D721Med (cell line): Measurements from ENCODE around the gene RHBDD3.

ENCODE experiments used
- DNase-seq: peaks from one replicate; pipeline ENCODE4 v3.0.0; 2011; ENCODE audit warnings: low spot score; ENCODE audit not compliant: insufficient read length
- FAIRE-seq: peaks from 2 replicates; lab custom pipeline; 2011; peaks lifted over from hg19 to GRCh38; lab: Jason Lieb, UNC
- CTCF ChIP-seq: IDR thresholded peaks from 2 replicates; pipeline ENCODE4 v1.5.1; 2012; ENCODE audit warnings: mild to moderate bottlenecking, control low read depth; ENCODE audit not compliant: insufficient read depth; ENCODE audit errors: missing control alignments

Gene RHBDD3

GRCh38 chr22:29218758-29219408 lies 48.9 kb downstream of the RHBDD3 start:
- FAIRE-seq, result no peak
- no peak for DNase-seq
- TF ChIP-seq CTCF, result no peak

- no peak for TF ChIP-seq CTCF
- no peak for DNase-seq
- no peak for FAIRE-seq
These were observed 49.7 kb downstream of the RHBDD3 start for GRCh38 chr22:29217827-29218757.

GRCh38 chr22:29216873-29217666 lies 50.7 kb downstream of the RHBDD3 start:
- FAIRE-seq, result no peak

GRCh38 chr22:29216011-29216872 lies 51.5 kb downstream of the RHBDD3 start:
- TF ChIP-seq CTCF, result no peak
- FAIRE-seq (no peak), DNase-seq (no peak)

More at GRCh38 chr22:29216873-29217666, 50.7 kb downstream of the RHBDD3 start:
- no peak for TF ChIP-seq CTCF
- no peak for DNase-seq

GRCh38 chr22:29215012-29215860 lies 52.5 kb downstream of the RHBDD3 start:
- no peak for FAIRE-seq
- no peak for TF ChIP-seq CTCF
- no peak for DNase-seq
